IMR-90 (cell line): ENCODE data around the gene SESN1.

ENCODE experiments used
- BHLHE40 ChIP-seq: fragments of 150-350 bp; IDR thresholded peaks from 2 replicates; pipeline ENCODE4 v1.6.1; 2016; ENCODE audit warnings: mild to moderate bottlenecking, low read depth, low read length
- CEBPB ChIP-seq: IDR thresholded peaks from 2 replicates; pipeline ENCODE4 v1.6.1; 2012; ENCODE audit warnings: low read depth, low read length, improper control_type of control experiment
- FOS ChIP-seq: fragments of 150-350 bp; IDR thresholded peaks from 2 replicates; pipeline ENCODE4 v1.6.1; 2016; ENCODE audit warnings: low read depth, low read length
- MAFK ChIP-seq: IDR thresholded peaks from 2 replicates; pipeline ENCODE4 v1.6.1; 2012; ENCODE audit warnings: low read depth, low read length, improper control_type of control experiment
- MAZ ChIP-seq: IDR thresholded peaks from 2 replicates; pipeline ENCODE4 v1.6.1; 2012; ENCODE audit warnings: low read depth, mild to moderate bottlenecking, low read length, improper control_type of control experiment, moderate library complexity, borderline replicate concordance
- MXI1 ChIP-seq: IDR thresholded peaks from 2 replicates; pipeline ENCODE4 v1.6.1; 2012; ENCODE audit warnings: low read depth, mild to moderate bottlenecking, low read length, moderate library complexity, borderline replicate concordance
- NFE2L2 ChIP-seq: fragments of 150-350 bp; IDR thresholded peaks from 2 replicates; pipeline ENCODE4 v1.6.1; 2016; ENCODE audit warnings: low read depth, mild to moderate bottlenecking, low read length
- POLR2A ChIP-seq: IDR thresholded peaks from 2 replicates; pipeline ENCODE4 v1.6.1; 2012; ENCODE audit warnings: mild to moderate bottlenecking, low read depth, low read length
- RAD21 ChIP-seq: IDR thresholded peaks from 2 replicates; pipeline ENCODE4 v1.6.1; 2012; ENCODE audit warnings: low read length, improper control_type of control experiment
- RCOR1 ChIP-seq: IDR thresholded peaks from 2 replicates; pipeline ENCODE4 v1.6.1; 2012; ENCODE audit warnings: mild to moderate bottlenecking, low read length, improper control_type of control experiment; ENCODE audit not compliant: insufficient replicate concordance
- RFX5 ChIP-seq: IDR thresholded peaks from 2 replicates; pipeline ENCODE4 v1.8.0; 2012; ENCODE audit warnings: low read depth, mild to moderate bottlenecking, low read length, moderate library complexity
- SMC3 ChIP-seq: fragments of 150-350 bp; IDR thresholded peaks from 2 replicates; pipeline ENCODE4 v1.6.1; 2016; ENCODE audit warnings: low read depth, mild to moderate bottlenecking, antibody characterized with exemption, low read length, moderate library complexity
- TF ChIP-seq, protein P1 (sequence below): fragments of 150-350 bp; IDR thresholded peaks from 2 replicates; pipeline ENCODE4 v1.6.1; 2017; ENCODE audit warnings: mild to moderate bottlenecking, antibody characterized with exemption, low read length, low read depth
- TF ChIP-seq, protein P2 (sequence below): conservative IDR thresholded peaks from 2 replicates; pipeline ENCODE4 v1.5.1; 2012; ENCODE audit warnings: mild to moderate bottlenecking, low read depth, low read length, improper control_type of control experiment

DNA sequence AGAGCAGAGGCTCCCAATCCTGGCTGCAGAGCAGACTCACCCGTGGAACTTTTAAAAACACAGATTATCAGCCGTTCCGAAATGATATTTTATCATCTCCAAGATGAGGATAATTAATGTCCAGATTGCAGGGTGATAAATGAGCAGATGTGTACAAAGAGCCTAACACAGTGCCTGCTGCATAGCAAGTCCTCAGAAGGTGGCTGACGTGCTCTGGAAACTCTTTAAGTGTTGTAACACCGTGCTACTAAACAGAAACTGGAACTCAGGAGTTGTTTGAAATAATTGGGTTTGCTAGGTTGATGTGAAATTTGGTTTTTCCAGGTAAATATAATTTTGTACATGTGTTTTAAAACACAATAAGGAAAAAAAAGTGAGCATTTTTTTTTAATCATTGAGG lies 128.4 kb downstream of the SESN1 start:
- TF ChIP-seq, protein P1, sequence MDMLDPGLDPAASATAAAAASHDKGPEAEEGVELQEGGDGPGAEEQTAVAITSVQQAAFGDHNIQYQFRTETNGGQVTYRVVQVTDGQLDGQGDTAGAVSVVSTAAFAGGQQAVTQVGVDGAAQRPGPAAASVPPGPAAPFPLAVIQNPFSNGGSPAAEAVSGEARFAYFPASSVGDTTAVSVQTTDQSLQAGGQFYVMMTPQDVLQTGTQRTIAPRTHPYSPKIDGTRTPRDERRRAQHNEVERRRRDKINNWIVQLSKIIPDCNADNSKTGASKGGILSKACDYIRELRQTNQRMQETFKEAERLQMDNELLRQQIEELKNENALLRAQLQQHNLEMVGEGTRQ: no peak
- TF ChIP-seq MXI1: no peak
- TF ChIP-seq, protein P2, sequence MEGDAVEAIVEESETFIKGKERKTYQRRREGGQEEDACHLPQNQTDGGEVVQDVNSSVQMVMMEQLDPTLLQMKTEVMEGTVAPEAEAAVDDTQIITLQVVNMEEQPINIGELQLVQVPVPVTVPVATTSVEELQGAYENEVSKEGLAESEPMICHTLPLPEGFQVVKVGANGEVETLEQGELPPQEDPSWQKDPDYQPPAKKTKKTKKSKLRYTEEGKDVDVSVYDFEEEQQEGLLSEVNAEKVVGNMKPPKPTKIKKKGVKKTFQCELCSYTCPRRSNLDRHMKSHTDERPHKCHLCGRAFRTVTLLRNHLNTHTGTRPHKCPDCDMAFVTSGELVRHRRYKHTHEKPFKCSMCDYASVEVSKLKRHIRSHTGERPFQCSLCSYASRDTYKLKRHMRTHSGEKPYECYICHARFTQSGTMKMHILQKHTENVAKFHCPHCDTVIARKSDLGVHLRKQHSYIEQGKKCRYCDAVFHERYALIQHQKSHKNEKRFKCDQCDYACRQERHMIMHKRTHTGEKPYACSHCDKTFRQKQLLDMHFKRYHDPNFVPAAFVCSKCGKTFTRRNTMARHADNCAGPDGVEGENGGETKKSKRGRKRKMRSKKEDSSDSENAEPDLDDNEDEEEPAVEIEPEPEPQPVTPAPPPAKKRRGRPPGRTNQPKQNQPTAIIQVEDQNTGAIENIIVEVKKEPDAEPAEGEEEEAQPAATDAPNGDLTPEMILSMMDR: no peak
- TF ChIP-seq SMC3: no peak
- TF ChIP-seq RCOR1: no peak
- TF ChIP-seq POLR2A: no peak
- TF ChIP-seq RAD21: no peak
- TF ChIP-seq MAZ: no peak
- no peak for TF ChIP-seq MAFK
- no peak for TF ChIP-seq CEBPB
- no peak for TF ChIP-seq RFX5
- TF ChIP-seq BHLHE40: no peak
- no peak for TF ChIP-seq FOS
- TF ChIP-seq NFE2L2: no peak
